Dermis blood vessel endothelial cell (primary cell): ENCODE data around the gene CFAP157. TPM values are rescaled to one million over a fixed set of nuclear protein-coding genes. Genes with fewer than 3 reads are reported as not detected.
A peak's percentile ranks its signal among the peaks of the same experiment; 100 is the strongest.
"Not testable (repeated sequence)": the region's sequence is repeated elsewhere in the genome, so short reads cannot be mapped to it uniquely, and the experiment has no call there.

Source experiments
- DNase-seq: peaks from one replicate; pipeline ENCODE4 v3.0.0; 2010
- total RNA-seq: library from RNA; depleted of rRNA; stranded (reverse); fragments of >200 nt; gene quantifications from 2 replicates; pipeline ENCODE4 v1.2.3, GENCODE V29; 2014

Gene CFAP157
- total RNA-seq, 1 donor from 2014 or later, result not detected

- DNase-seq, result no peak
Observed at GRCh38 chr9:127739614-127740330, 33.0 kb downstream of the CFAP157 start.

- peak; percentile 48 for DNase-seq
Observed at GRCh38 chr9:127741831-127742434, 35.1 kb downstream of the CFAP157 start.

GRCh38 chr9:127742435-127743088 is 35.8 kb downstream of the CFAP157 start:
- peak; percentile 43 for DNase-seq

GRCh38 chr9:127744398-127745110 is 37.8 kb downstream of the CFAP157 start:
- no peak for DNase-seq

GRCh38 chr9:127746959-127747569 is 40.3 kb downstream of the CFAP157 start:
- DNase-seq, result no peak

GRCh38 chr9:127749090-127749787 is 42.5 kb downstream of the CFAP157 start:
- DNase-seq, result no peak

GRCh38 chr9:127751269-127752054 is 44.7 kb downstream of the CFAP157 start:
- peak; percentile 40 for DNase-seq

- DNase-seq, result no peak
Observed at GRCh38 chr9:127753148-127753547, 46.4 kb downstream of the CFAP157 start.

GRCh38 chr9:127753622-127754021 is 46.8 kb downstream of the CFAP157 start:
- no peak for DNase-seq

GRCh38 chr9:127754099-127755060 is 47.6 kb downstream of the CFAP157 start:
- DNase-seq, result no peak

- peak; percentile 60 for DNase-seq
Observed at GRCh38 chr9:127755061-127756060, 48.6 kb downstream of the CFAP157 start.

GRCh38 chr9:127756233-127756632 is 49.4 kb downstream of the CFAP157 start:
- no peak for DNase-seq

GRCh38 chr9:127756776-127757175 is 50.0 kb downstream of the CFAP157 start:
- DNase-seq, result not testable (repeated sequence)

- DNase-seq, result no peak
Observed at GRCh38 chr9:127758843-127759242, 52.1 kb downstream of the CFAP157 start.

- DNase-seq, result no peak
Observed at GRCh38 chr9:127761061-127761460, 54.3 kb downstream of the CFAP157 start.

GRCh38 chr9:127761491-127761956 is 54.7 kb downstream of the CFAP157 start:
- peak; percentile 35 for DNase-seq

- DNase-seq, result peak; percentile 89
Observed at GRCh38 chr9:127762111-127762676, 55.4 kb downstream of the CFAP157 start.

GRCh38 chr9:127763918-127764384 is 57.2 kb downstream of the CFAP157 start:
- peak; percentile 90 for DNase-seq
